GM21360 (cell line): ENCODE results near the gene DYNC2LI1.

ENCODE experiments used
- ATAC-seq: cut with Tn5 transposase; IDR thresholded peaks from one replicate; pipeline ENCODE4 v1.9.1; 2021; ENCODE audit warnings: mild to moderate bottlenecking, moderate library complexity; ENCODE audit not compliant: unreplicated experiment

DYNC2LI1 gene

DNA sequence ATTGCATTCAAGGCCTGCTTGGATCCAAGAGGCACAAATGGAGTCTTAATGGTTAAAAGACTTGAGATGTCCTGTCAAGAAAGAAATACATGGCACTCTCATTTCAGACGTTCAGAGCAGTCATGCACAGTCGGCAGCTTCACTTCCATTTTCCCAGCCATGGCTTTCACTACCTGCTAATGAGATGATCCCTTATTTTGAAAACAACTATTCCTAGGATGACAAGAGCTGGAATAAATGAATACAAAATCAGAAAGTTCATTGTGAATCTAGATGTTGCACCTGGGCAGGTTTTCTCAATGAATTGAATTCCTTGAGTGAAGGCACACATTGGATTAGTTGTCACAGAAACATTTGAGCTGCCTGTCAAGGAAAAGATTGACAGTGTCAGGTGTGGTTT, 39.1 kb downstream of the DYNC2LI1 start:
- no peak for ATAC-seq

DNA sequence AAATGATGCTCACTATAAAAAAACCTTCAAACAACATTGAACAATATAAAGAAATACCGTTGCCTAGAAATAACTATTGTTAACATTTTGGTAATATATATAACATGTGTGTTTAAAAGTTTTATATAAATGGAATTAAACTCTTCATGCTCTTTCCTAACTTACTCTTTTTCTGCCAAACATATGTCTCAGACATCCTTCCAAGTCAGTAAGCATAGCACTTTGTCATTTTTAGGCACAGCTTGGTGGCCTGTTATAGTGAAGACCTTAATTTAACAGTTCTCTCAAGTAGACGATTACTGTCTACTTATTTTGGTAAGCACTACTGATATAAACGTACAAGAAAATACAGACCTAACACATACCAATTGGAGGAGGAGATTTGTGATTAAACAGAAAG, 40.9 kb downstream of the DYNC2LI1 start:
- ATAC-seq: no peak

DNA sequence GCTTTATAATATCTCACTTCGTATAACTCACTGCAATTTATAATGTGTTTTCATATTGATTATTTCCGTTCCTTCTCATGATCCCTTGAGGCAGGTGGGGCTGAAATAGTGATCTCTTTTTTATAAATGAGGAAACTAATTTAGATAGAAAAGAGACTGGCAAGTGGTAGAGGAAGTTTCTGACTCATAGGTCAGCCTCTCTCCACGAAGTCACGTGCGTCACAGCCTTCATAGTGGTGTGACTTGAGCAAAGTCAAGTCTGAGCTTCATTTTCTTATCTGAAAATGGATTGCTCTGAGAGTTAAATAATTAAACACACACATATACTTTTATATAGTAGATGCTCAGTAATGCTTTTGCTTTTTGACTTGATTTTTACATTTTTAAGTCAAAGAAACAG, 44.9 kb downstream of the DYNC2LI1 start:
- ATAC-seq: no peak

DNA sequence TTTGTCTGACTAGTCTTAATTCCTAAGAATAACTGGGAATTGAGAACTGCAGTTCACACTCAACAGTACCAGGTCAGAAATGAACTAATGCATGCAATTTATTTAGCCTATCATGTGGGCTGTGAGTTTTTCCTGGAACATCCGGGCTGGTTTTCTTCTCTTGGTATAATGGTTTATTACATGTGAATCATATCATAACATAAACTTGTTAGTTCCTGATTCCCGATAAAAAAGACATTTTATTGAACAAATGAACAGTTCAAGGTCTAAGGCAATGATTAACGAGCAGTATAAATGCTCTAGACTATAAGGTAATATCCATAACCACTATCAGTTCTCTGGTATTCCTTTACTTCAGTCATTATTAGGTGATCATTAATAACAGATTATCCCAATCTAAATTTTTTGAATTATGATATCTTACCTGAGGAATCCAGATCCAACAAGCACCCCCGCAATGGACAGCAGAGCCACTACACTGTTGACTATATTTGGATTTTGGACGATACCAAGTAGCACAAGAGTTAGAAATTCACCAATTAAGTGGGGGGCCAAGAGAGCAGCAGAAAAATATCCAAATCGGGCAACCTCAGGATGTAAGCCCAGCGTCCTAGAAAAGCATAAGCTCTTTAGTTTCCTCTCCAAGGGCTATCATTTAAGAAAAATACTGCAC, 45.8 kb downstream of the DYNC2LI1 start:
- no peak for ATAC-seq

DNA sequence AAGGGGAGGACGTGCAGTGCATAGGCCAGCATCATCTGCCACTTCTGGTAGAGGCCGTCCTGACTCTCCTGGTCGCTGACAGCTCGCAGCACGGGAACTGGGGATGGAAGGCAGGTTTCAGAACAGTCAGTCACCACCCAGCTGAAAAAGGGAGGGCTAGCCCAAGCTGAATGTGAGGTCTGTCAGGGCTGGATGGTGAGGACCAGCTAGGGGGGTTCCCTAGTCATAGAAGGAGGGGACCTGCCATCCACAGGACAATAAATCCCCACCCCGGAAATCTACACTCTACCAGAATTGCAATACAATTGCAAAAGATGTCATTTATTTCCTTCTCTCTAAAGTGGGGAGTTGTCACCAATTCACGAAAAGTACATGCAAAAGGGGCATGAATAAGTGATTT, 49.0 kb downstream of the DYNC2LI1 start:
- ATAC-seq: no peak

DNA sequence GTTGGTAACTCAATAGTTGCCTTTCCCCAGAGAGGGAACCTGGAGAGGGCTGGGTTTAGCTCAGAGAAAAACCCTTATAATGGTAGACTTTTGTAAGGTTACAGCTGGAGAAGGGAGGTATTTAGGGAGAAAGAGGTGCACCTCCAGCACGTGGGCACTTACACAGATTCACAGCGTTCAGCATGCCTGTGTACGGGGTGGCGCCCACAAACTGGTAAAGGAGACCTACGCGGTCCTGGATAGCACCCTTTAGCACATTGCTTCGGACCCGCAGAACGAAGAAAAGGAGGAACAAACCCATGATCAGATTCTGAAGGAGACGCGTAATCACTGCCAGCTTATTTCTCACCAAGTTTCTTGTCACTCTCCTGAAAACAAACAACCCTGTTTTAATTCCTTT, 49.9 kb downstream of the DYNC2LI1 start:
- no peak for ATAC-seq

DNA sequence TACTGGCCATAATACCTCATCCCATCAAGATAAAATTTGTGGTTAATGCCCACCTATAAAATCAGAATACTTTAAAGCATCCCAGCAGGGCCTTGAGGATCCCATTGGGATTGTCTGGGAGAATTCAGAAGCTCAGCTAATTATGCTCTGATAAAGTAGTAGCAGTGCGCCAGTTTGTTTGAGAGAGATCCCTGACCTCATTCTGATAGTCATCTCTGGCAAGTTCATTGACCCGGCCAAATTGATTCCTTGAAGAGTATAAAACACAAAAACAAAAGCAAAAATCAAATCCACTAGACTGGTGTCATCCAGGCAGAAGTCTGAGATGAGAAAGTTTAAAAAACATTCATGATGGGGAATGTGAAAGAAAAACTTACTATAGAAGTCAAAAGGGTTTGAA, 50.7 kb downstream of the DYNC2LI1 start:
- ATAC-seq: no peak

DNA sequence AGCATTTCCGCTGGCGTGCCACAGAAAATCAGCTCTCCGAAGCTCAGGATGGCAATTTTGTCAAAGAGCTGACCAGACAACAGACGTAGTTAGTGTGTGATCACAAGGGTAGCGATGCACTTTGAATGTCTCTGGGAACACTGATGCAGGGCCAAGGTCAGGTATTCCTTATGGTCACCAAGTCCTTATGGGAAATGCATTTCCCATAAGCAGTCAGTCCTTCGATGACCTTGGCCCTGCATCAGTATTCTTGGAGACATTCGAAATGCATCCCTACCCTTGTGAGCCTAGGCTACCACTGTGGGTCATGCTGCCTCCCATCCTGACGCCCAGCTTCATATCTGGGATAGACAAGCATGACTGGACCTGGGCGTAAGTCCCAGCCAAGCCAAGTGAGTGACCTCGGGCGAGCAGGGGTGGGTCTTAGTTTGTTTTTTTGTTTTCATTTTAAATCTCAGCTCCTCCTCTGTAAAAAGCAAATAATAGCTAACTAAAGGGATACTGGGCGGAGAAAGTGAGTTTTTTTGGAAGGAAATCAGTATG, 51.2 kb downstream of the DYNC2LI1 start:
- no peak for ATAC-seq

DNA sequence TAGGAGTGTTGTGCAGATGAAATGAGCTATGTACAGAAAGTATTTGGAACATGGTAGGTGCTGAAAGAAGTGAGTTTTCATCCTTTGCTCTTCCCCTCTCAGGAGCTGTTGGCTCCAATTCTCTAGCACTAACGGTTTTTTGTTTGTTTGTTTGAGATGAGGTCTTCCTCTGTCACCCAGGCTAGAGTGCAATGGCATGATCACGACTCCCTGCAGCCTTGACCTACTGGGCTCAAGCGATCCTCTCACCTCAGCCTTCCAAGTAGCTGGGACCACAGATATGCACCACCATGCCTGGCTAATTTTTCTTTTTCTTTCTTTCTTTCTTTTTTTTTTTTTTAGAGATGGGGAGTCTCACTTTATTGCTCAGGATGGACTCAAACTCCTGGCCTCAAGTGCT, 52.0 kb downstream of the DYNC2LI1 start:
- no peak for ATAC-seq

DNA sequence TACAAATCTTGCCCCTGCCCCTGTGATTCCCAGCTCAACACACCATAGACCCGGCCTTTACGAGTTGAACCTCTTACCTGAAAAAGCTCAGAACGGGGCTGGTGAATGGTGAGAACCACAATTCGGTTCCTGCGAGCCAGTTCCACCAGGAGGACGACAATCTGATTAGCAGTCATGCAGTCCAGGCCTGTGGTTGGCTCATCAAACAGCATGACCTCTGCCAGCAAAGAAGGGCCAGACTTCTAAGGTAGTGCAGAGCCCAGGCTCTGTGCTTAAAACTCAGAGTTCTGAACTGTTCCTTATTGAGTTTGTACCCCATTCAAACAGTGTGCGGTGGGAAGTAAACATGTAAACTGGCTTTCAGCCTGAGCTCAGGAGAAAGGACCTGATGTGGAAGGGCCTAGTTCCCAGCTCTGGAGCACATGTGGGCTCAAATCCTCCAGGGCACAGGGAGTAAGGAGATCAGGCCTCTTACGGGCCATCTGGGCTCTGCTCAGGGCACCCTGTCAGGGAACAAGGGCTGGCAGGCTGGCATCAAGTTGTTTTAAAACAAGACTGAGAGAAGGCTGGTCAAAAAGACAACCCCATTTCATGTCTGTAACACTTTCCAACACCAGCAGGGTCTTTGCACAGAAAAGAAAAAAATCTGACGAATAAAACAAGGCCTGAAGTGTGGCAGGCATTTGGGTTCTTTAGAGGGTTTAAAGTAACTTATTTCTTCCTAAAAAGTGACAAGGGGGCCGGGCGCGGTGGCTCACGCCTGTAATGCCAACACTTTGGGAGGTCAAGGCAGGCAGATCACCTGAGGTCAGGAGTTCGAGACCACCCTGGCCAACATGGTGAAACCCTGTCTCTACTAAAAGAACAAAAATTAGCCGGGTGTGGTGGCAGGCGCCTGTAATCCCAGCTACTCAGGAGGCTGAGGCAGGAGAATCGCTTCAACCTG, 52.7 kb downstream of the DYNC2LI1 start:
- ATAC-seq: no peak

DNA sequence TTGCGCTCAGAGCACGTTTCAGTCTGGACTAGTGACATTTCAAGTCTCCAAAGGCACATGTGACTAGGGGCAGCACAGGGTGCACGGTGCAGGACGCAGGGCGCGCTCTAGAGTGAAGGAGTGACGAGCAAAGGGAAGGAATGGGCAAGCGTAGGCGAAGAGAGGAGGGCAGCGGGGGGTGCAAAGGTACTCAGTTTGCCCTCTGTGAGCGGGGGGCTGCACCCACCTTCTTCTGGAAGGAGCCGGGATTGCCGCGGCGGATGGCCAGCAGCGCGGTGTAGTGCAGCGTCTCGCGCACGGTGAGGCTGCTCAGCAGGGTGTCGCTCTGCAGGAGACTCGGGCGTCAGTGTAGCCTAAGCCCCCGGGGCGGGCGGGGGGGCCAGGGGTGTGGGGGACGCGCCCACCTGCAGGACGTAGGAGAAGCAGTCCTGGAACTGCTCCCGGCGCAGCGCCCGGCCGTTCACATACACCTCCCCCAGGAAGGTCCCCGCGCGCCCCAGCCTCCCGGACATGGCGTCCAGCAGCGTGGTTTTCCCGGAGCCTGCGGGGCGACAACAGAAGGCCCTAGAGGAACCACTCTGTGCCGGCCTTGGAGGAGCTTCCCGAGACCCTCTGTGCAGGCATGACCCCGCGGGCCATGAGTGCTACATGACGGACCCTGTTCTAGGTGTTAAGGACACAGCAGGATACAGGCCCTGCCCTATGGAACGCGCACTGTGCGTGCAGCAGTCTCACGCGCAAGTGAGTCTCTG, 57.9 kb downstream of the DYNC2LI1 start:
- ATAC-seq: no peak

DNA sequence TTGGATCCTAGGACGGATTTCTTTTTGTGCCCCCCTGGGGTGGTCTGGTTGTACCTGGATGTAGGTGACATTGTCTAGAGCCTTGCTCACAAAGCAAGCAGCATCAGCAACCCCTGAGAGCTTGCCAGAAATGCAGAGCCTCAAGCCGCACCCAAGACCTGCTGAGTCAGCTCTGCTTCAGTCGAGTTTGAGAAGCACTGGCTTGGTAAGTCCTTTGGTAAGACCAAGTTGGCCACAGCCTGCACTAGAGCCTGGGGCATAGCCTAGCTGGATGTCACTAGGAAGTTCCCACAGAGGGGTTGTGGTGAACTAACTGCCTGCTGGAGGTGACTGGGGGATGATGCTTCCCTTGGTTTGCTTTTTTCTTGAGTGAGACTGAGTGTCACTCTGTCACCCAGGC, 58.6 kb downstream of the DYNC2LI1 start:
- ATAC-seq: no peak

DNA sequence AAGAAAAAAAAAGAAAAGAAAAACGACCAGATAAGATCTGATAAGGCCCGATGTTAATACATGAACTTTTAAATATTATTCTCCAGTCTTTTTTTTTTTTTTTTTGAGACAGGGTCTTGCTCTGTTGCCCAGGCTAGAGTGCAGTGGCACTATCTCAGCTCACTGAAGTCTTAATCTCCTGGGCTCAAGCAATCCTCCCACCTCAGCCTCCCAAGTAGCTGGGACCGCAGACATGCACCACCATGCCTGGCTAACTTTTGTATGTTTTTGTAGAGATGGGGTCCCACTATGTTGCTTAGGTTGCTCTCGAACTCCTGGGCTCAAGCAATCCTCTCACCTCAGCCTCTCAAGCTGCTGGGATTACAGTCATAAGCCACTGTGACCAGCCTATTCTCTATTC, 63.2 kb downstream of the DYNC2LI1 start:
- no peak for ATAC-seq

DNA sequence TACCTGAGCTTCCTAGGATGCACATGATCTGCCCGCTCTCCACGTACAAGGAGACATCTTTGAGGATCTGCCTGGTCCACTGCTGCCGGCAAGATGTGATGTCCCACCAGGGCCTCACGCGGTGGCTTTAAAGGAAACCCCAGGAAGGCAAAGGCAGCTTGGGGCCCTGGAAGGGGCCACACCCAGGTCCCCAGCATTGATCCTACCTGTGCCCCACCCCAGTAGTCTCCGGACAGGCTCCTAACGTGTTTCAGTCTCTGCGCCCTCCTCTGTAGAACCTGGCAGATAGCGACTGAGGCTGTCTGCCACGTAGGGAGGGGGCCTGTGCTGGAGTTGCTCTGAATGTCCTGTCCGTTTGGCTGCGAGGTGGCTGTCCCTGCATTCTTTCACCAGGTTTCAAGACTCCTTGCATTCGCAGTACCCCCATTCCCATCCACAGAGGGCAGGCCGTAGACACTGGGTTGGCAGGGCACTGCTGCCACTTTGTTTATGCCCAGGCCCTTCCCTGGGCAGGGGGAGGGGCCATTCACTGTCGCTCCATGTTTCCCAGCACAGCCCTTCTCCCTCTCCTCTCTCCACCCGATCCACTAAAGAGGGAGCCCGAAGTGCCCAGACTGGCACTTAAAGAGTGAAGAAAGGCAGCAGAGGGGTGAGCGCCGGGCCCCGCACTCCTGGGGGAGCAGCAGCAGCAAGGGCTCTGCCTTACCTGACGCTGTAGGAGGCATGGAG, 64.2 kb downstream of the DYNC2LI1 start:
- ATAC-seq: no peak

DNA sequence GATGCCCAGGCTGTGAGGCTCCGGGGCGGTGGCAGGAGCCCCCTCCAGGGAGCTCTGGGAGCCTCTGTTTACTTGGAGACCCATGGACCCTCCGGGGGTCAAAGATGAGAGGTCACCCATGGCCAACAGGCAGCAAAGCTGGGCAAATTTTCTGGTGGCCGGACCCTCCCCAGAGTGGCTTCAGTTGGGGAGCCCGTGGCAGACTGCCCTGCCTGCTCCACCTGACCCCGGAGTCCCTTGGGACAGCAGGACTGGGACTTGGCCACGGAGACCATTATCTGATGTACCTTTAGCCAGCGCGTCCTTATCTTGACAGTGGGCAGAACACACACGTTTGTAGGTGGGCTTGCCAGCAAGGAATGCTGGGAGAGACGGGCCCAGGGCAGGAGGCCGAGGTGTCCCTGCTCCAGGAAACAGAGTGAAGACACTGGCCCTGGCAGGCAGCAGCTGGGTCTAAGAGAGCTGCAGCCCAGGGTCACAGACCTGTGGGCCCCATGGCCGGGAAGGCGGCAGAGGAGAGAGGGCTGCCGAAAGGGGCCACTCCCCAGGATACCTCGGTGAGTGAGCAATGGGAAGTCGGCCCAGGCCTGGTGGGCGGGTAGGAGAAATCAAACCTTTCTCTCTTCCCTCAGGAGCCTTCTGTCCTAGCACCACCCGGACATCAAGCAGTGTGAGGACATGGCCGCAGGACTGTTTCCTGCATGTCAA, 64.9 kb downstream of the DYNC2LI1 start, which contains the start of the genes ABCG5 and ABCG8:
ABCG5 (minus strand) TSS at position 280 of the 708 bp plus-strand sequence; CDS start at position 120, 160 bp downstream.
ABCG8 (plus strand) TSS at position 412 of the 708 bp plus-strand sequence; CDS start at position 495, 83 bp downstream.
- ATAC-seq: no peak

DNA sequence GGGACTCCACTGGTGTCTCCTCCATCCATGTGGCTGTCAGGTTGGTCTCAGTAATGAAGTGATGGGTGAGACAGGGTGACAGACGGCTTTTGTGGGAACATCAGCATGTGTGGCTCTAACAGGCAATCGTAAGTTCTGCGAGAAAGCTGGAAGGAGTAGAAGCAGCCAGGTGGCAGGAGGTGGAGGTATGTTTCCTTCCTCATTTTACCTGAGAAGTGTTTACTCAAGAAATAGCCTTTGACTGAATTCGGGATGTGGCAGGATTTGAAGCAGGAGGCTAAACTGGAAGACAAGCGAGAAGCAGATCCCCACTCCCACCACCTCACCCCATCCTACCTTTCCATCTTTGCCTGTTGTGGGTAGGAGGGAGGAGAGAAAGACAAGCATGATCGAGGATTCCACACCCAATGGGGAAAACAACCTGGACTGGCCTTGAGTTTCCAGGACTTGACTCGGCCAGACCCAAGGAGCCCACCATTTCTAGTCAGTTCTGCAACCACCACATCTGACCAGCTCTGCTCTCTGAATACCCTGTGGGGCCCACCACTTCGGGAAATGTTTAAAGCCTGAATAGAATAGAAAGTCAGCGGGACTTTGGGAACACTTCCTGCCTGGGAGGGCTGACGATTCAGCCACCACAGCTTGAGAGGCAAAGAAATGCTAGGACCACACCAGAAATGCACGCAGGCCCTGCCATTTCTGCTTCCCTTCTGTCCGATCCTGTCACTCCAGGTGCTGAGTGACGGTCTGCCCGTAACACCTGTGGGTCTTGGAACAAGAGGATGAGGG, 66.1 kb downstream of the DYNC2LI1 start:
- ATAC-seq: no peak

DNA sequence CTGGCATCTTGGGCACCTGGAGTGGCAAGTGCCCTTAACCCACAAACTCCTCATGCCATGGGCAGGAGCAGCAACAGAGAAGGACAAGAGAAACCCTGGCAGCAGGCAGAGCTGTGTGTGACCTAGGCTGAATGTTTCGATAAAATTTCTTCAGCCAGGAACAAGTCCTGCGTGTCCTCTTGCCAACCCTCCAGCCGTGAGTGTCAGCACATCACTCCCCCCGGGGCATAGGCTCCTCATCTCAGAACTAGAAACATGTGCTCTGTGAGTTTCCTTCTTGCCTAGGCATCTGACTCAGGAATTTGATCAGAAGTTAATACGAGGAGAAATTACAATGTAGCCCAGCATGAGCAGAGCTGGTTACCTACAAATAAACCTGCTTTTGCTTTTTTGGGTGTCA, 67.1 kb downstream of the DYNC2LI1 start:
- ATAC-seq: no peak

DNA sequence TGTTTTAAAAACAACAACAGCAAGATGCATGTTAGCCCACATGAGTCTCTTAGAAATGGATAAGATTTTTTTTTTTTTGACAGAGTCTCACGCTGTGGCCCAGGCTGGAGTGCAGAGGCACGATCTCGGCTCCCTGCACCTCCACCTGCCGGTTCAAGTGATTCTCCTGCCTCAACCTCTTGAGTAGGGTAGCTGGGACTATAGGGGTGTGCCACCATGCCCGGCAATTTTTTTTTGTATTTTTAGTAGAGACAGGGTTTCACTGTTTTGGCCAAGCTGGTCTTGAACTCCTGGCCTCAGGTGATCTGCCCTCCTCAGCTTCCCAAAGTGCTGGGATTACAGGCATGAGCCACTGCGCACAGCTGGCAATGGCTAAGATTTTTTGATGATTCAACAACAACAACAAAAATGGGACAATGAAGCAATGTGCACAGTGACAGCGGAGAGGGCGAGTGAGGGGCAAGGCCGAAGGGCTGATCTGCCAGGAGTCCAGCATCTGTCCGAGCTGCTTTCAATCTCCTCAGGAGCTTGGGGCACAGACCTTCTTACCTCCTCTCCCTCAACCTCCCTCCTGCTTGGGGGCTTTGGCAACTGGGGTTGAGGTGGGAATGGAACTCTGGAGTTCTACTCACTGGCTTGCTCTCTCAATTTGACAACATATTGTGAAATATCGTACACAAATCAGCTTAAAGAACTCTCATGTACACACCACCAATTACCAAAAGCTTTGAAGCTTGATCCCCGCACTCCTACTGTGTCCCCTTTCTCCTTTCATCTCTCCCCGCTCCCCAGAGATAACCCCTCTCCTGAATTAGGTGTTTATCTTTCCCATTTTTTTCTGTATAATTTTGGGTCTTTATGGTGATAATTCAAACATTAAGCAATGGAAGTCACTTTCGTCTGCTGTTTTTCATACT, 68.4 kb downstream of the DYNC2LI1 start:
- no peak for ATAC-seq
